Measurements from ENCODE around the gene ANTXR1.

ANTXR1 gene

DNA sequence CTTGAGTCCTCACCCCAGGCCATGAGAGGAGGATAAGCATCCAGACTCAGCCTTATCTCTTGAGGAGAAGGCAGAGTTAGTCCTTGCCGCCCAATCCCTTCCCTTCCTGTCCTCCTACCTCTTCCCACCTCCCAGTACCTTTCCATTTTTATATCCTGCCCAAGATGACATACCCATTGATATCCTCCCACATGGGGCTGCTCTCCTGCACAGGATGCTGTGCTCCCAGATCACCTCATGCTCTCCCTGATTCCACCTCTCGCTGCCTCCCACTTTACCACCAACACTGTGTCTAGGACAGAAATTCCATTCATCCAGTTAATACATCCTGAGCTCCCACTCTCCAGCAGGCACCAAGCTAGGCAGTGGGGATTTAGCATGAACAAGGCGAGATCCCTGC is 191.7 kb downstream of the ANTXR1 start:
- H3K4me3 ChIP-seq (ENCODE audit: low read depth, low read length): no peak overlapping the region
- in situ Hi-C loops (cut with HindIII; ENCODE audit: low sequenced_read_pairs): no loop called here
- no peak for DNase-seq (ENCODE audit: low read depth)
- no peak for TF ChIP-seq CTCF (IDR thresholded peaks at IDR 0.05; ENCODE audit: low read depth, low read length, missing control alignments)

DNA sequence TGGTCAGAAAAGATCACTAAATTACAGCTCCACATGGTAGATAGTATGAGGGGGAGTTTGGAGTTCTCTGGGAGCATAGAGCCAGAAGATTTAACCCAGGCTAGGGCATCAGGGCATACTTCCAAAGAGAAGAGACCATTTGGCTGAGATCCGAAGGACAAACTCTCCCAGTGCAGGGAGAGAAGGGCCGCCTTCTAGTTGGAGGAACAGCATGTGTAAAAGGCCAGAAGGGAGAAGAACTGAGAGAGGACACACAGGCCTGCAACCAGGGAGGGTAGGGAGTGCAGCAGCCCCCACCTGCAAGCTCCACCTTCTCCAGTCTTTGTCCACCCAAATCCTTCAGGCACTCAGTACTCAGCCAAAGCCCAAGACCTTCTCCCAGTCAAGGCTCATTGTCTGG is 192.1 kb downstream of the ANTXR1 start:
- H3K4me3 ChIP-seq (ENCODE audit: low read depth, low read length): no peak overlapping the region
- in situ Hi-C loops (cut with HindIII; ENCODE audit: low sequenced_read_pairs): no loop called here
- TF ChIP-seq CTCF (IDR thresholded peaks at IDR 0.05; ENCODE audit: low read depth, low read length, missing control alignments): no peak
- DNase-seq (ENCODE audit: low read depth): no peak

DNA sequence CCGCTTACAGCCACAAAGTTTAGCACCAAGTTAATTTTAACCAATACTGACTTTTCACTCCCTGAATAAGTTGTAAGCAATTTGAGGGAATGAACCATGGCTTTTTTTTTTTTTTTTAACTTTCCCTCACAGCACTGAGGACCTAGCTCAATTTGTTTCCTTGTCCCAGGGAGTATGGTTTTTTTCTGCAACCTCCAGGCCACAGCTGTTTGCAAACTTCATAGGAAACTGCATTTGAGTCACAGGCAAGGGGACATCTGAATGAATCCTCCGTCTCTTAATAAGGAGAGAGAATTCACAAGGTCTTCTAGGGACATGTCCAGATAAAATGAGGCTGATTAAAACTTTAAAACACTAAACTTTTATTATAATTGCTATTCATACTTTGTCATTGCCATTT is 192.5 kb downstream of the ANTXR1 start:
- no peak for TF ChIP-seq CTCF (IDR thresholded peaks at IDR 0.05; ENCODE audit: low read depth, low read length, missing control alignments)
- in situ Hi-C loops (cut with HindIII; ENCODE audit: low sequenced_read_pairs): no loop called here
- no peak for DNase-seq (ENCODE audit: low read depth)
- no peak overlapping the region for H3K4me3 ChIP-seq (ENCODE audit: low read depth, low read length)

DNA sequence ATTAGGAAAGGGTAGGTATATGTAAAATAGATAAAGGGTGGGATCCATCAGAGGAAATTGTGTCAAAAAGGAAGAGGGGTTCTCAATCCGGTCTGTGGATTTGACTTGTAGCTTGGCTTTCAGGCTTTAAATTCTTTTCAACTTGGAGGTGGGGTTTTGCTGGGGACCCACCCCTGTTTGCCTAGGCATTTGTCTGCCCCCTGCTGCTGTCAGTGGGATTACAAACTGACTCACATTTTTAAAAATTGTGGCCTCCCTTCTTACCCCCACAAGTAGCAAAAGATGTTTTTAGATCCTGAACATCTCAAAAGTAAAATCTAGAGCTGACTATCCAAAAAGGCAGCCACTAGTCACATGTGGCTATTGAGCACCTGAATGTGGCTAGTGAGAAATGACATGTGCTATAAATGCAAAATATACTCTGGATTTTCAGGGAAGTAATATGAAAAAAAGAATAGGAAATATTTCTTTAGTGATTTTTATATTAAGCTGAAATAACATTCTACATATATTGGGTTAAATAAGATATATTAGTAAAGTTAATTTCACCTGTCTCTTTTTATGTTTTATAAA is 195.1 kb downstream of the ANTXR1 start:
- TF ChIP-seq CTCF (IDR thresholded peaks at IDR 0.05; ENCODE audit: low read depth, low read length, missing control alignments): peak; percentile 10
- in situ Hi-C loops (cut with HindIII; ENCODE audit: low sequenced_read_pairs): no loop called here
- no peak overlapping the region for H3K4me3 ChIP-seq (ENCODE audit: low read depth, low read length)
- no peak for DNase-seq (ENCODE audit: low read depth)

GRCh38 chr2:69209482-69209881 is 196.5 kb downstream of the ANTXR1 start:
- TF ChIP-seq CTCF (IDR thresholded peaks at IDR 0.05; ENCODE audit: low read depth, low read length, missing control alignments): no peak
- DNase-seq (ENCODE audit: low read depth): no peak
- H3K4me3 ChIP-seq (ENCODE audit: low read depth, low read length): no peak overlapping the region
- in situ Hi-C loops (cut with HindIII; ENCODE audit: low sequenced_read_pairs): no loop called here

DNA sequence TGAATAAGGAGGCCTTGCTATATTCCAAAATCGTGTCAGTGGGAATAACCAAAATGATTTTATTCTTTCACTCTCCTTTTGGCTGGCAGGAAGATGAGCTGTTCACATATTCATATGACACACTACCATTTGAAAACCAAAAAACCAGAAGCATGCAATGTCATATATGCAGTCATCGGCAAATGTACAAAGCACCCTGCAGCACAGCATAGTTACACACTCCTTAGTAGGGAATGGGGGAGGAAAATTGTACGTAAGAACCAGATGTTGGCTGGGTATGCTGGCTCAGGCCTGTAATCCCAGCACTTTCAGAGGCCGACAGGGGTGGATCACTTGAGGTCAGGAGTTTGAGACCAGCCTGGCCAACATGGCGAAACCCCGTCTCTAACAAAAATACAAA is 197.4 kb downstream of the ANTXR1 start:
- in situ Hi-C loops (cut with HindIII; ENCODE audit: low sequenced_read_pairs): no loop called here
- no peak for DNase-seq (ENCODE audit: low read depth)
- no peak overlapping the region for H3K4me3 ChIP-seq (ENCODE audit: low read depth, low read length)
- TF ChIP-seq CTCF (IDR thresholded peaks at IDR 0.05; ENCODE audit: low read depth, low read length, missing control alignments): no peak

- DNase-seq (ENCODE audit: low read depth): no peak
- no peak overlapping the region for H3K4me3 ChIP-seq (ENCODE audit: low read depth, low read length)
- no peak for TF ChIP-seq CTCF (IDR thresholded peaks at IDR 0.05; ENCODE audit: low read depth, low read length, missing control alignments)
- in situ Hi-C loops (cut with HindIII; ENCODE audit: low sequenced_read_pairs): no loop called here
These were observed 198.1 kb downstream of the ANTXR1 start for GRCh38 chr2:69211048-69211447.
